Measurements from ENCODE around the gene RAP1GAP2. TPM values are rescaled to one million over a fixed set of nuclear protein-coding genes. Genes with fewer than 3 reads are reported as not detected.

Gene RAP1GAP2
- total RNA-seq, 1 experiment from 2014 or later: 72.8 TPM

DNA sequence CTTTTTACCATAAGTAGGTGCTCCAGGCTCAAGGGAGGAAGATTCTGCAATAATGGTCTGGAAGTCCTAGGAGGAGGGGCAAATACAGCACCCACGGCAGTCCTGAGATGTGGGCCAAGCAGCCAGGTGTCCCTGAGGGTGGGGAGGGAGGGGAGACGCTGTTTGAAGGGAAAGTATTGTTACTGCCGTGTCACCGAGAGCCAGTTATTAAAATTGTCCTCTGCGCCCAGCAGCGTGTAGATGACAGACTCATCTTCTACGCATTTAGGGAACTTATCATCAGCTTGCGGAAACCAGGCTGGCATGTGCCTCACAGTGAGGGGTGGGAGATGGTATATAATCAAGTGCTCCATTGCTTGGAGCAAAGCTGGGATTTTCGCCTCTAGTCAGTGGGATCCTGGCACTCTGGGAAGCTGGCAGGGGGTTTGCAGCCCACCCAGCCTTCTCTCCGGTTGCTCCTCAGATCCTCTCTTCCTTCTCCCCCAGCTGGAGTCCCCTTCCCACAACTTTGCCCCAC, 162.5 kb downstream of the RAP1GAP2 start:
- DNase-seq (ENCODE audit: low spot score) (no peak), ATAC-seq (no peak)
- Mint-ChIP-seq H3K4me1 (peaks cover 47% of the 10 kb centered on the region), H3K27ac (peak overlapping the region; percentile 82), H3K4me3 (no peak overlapping the region), H3K36me3 (no peaks in the 10 kb centered on the region), H3K27me3 (ENCODE audit: low read depth) (no peaks in the 10 kb centered on the region), H3K9me3 (no peaks in the 10 kb centered on the region)
- POLR2A ChIA-PET: no interaction called here
- TF ChIP-seq, protein P1, sequence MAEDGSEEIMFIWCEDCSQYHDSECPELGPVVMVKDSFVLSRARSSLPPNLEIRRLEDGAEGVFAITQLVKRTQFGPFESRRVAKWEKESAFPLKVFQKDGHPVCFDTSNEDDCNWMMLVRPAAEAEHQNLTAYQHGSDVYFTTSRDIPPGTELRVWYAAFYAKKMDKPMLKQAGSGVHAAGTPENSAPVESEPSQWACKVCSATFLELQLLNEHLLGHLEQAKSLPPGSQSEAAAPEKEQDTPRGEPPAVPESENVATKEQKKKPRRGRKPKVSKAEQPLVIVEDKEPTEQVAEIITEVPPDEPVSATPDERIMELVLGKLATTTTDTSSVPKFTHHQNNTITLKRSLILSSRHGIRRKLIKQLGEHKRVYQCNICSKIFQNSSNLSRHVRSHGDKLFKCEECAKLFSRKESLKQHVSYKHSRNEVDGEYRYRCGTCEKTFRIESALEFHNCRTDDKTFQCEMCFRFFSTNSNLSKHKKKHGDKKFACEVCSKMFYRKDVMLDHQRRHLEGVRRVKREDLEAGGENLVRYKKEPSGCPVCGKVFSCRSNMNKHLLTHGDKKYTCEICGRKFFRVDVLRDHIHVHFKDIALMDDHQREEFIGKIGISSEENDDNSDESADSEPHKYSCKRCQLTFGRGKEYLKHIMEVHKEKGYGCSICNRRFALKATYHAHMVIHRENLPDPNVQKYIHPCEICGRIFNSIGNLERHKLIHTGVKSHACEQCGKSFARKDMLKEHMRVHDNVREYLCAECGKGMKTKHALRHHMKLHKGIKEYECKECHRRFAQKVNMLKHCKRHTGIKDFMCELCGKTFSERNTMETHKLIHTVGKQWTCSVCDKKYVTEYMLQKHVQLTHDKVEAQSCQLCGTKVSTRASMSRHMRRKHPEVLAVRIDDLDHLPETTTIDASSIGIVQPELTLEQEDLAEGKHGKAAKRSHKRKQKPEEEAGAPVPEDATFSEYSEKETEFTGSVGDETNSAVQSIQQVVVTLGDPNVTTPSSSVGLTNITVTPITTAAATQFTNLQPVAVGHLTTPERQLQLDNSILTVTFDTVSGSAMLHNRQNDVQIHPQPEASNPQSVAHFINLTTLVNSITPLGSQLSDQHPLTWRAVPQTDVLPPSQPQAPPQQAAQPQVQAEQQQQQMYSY (CRISPR knock-in tag; IDR thresholded peaks at IDR 0.05): no peak
- TF ChIP-seq, protein P2, sequence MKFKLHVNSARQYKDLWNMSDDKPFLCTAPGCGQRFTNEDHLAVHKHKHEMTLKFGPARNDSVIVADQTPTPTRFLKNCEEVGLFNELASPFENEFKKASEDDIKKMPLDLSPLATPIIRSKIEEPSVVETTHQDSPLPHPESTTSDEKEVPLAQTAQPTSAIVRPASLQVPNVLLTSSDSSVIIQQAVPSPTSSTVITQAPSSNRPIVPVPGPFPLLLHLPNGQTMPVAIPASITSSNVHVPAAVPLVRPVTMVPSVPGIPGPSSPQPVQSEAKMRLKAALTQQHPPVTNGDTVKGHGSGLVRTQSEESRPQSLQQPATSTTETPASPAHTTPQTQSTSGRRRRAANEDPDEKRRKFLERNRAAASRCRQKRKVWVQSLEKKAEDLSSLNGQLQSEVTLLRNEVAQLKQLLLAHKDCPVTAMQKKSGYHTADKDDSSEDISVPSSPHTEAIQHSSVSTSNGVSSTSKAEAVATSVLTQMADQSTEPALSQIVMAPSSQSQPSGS (CRISPR knock-in tag; IDR thresholded peaks at IDR 0.05; ENCODE audit: borderline replicate concordance, low read depth): no peak
- TF ChIP-seq CBFB (CRISPR knock-in tag; IDR thresholded peaks at IDR 0.05; ENCODE audit: low read depth) (no peak), NFYB (CRISPR knock-in tag; conservative IDR thresholded peaks at IDR 0.05; ENCODE audit: low read depth) (no peak), TP53 (CRISPR knock-in tag; IDR thresholded peaks at IDR 0.05) (no peak), NR1H2 (CRISPR knock-in tag; IDR thresholded peaks at IDR 0.05) (no peak), SP1 (CRISPR knock-in tag; conservative IDR thresholded peaks at IDR 0.05) (no peak)
- TF ChIP-seq, protein P3, sequence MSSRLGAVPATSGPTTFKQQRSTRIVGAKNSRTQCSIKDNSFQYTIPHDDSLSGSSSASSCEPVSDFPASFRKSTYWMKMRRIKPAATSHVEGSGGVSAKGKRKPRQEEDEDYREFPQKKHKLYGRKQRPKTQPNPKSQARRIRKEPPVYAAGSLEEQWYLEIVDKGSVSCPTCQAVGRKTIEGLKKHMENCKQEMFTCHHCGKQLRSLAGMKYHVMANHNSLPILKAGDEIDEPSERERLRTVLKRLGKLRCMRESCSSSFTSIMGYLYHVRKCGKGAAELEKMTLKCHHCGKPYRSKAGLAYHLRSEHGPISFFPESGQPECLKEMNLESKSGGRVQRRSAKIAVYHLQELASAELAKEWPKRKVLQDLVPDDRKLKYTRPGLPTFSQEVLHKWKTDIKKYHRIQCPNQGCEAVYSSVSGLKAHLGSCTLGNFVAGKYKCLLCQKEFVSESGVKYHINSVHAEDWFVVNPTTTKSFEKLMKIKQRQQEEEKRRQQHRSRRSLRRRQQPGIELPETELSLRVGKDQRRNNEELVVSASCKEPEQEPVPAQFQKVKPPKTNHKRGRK (CRISPR knock-in tag; IDR thresholded peaks at IDR 0.05; ENCODE audit: borderline replicate concordance): no peak
- TF ChIP-seq, protein P4, sequence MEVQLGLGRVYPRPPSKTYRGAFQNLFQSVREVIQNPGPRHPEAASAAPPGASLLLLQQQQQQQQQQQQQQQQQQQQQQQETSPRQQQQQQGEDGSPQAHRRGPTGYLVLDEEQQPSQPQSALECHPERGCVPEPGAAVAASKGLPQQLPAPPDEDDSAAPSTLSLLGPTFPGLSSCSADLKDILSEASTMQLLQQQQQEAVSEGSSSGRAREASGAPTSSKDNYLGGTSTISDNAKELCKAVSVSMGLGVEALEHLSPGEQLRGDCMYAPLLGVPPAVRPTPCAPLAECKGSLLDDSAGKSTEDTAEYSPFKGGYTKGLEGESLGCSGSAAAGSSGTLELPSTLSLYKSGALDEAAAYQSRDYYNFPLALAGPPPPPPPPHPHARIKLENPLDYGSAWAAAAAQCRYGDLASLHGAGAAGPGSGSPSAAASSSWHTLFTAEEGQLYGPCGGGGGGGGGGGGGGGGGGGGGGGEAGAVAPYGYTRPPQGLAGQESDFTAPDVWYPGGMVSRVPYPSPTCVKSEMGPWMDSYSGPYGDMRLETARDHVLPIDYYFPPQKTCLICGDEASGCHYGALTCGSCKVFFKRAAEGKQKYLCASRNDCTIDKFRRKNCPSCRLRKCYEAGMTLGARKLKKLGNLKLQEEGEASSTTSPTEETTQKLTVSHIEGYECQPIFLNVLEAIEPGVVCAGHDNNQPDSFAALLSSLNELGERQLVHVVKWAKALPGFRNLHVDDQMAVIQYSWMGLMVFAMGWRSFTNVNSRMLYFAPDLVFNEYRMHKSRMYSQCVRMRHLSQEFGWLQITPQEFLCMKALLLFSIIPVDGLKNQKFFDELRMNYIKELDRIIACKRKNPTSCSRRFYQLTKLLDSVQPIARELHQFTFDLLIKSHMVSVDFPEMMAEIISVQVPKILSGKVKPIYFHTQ (CRISPR knock-in tag; IDR thresholded peaks at IDR 0.05): no peak
- TF ChIP-seq, protein P5, sequence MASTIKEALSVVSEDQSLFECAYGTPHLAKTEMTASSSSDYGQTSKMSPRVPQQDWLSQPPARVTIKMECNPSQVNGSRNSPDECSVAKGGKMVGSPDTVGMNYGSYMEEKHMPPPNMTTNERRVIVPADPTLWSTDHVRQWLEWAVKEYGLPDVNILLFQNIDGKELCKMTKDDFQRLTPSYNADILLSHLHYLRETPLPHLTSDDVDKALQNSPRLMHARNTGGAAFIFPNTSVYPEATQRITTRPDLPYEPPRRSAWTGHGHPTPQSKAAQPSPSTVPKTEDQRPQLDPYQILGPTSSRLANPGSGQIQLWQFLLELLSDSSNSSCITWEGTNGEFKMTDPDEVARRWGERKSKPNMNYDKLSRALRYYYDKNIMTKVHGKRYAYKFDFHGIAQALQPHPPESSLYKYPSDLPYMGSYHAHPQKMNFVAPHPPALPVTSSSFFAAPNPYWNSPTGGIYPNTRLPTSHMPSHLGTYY (CRISPR knock-in tag; IDR thresholded peaks at IDR 0.05): no peak
- CTCF ChIA-PET: interaction anchor here (0.9 kb wide), 1 partner anchor 110 kb away, joined by 3 read pairs; no protein-coding TSS in a partner anchor

DNA sequence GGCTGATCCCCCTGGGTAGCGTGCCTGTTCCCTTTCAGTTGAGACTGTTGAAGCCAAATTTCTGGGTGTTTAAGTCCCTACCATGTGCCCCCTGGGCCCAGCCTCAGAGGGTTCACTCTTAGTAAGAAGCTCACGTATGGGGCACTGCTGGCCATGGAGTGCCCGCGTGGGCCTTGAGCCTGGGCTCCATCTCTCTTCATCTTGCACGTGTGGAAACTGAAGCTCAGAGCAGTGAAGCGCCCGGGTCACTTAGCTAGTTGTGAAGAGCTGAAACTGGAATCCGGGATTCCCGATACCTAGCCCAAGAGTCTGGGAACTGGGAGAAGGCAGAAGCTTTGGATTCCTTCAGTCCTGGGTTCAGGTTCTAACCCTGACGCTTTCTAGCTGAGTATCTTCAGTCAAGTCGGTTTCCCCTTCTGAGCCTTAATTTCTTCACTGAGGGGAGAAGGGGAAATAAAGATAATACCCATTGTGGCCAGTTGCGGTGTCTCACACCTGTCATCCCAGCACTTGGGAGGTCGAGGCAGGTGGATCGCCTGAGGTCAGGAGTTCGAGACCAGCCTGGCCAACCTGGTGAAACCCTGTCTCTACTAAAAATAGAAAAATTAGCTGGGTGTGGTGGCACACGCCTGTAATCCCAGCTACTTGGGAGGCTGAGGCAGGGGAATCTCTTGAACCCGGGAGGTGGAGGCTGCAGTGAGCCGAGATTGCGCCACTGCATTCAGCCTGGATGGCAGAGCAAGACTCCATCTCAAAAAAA, 163.3 kb downstream of the RAP1GAP2 start:
- ATAC-seq (no peak), DNase-seq (ENCODE audit: low spot score) (no peak)
- ChIA-PET POLR2A (no interaction called here), CTCF (no interaction called here)
- Mint-ChIP-seq H3K27me3 (ENCODE audit: low read depth) (no peaks in the 10 kb centered on the region), H3K4me1 (peaks cover 47% of the 10 kb centered on the region), H3K27ac (peak overlapping the region; percentile 82), H3K4me3 (no peak overlapping the region), H3K9me3 (no peaks in the 10 kb centered on the region), H3K36me3 (no peaks in the 10 kb centered on the region)
- TF ChIP-seq, protein P6, sequence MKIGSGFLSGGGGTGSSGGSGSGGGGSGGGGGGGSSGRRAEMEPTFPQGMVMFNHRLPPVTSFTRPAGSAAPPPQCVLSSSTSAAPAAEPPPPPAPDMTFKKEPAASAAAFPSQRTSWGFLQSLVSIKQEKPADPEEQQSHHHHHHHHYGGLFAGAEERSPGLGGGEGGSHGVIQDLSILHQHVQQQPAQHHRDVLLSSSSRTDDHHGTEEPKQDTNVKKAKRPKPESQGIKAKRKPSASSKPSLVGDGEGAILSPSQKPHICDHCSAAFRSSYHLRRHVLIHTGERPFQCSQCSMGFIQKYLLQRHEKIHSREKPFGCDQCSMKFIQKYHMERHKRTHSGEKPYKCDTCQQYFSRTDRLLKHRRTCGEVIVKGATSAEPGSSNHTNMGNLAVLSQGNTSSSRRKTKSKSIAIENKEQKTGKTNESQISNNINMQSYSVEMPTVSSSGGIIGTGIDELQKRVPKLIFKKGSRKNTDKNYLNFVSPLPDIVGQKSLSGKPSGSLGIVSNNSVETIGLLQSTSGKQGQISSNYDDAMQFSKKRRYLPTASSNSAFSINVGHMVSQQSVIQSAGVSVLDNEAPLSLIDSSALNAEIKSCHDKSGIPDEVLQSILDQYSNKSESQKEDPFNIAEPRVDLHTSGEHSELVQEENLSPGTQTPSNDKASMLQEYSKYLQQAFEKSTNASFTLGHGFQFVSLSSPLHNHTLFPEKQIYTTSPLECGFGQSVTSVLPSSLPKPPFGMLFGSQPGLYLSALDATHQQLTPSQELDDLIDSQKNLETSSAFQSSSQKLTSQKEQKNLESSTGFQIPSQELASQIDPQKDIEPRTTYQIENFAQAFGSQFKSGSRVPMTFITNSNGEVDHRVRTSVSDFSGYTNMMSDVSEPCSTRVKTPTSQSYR (CRISPR knock-in tag; IDR thresholded peaks at IDR 0.05): no peak
- TF ChIP-seq CBFB (CRISPR knock-in tag; IDR thresholded peaks at IDR 0.05; ENCODE audit: low read depth) (no peak), OVOL2 (CRISPR knock-in tag; IDR thresholded peaks at IDR 0.05; ENCODE audit: borderline replicate concordance) (no peak), ZNF416 (CRISPR knock-in tag; IDR thresholded peaks at IDR 0.05) (no peak), SP1 (CRISPR knock-in tag; conservative IDR thresholded peaks at IDR 0.05) (no peak), ELF4 (CRISPR knock-in tag; IDR thresholded peaks at IDR 0.05; ENCODE audit: low read depth) (no peak)
- TF ChIP-seq, protein P7, sequence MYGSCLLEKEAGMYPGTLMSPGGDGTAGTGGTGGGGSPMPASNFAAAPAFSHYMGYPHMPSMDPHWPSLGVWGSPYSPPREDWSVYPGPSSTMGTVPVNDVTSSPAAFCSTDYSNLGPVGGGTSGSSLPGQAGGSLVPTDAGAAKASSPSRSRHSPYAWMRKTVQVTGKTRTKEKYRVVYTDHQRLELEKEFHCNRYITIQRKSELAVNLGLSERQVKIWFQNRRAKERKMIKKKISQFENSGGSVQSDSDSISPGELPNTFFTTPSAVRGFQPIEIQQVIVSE (CRISPR knock-in tag; IDR thresholded peaks at IDR 0.05; ENCODE audit: borderline replicate concordance): no peak
- TF ChIP-seq, protein P8, sequence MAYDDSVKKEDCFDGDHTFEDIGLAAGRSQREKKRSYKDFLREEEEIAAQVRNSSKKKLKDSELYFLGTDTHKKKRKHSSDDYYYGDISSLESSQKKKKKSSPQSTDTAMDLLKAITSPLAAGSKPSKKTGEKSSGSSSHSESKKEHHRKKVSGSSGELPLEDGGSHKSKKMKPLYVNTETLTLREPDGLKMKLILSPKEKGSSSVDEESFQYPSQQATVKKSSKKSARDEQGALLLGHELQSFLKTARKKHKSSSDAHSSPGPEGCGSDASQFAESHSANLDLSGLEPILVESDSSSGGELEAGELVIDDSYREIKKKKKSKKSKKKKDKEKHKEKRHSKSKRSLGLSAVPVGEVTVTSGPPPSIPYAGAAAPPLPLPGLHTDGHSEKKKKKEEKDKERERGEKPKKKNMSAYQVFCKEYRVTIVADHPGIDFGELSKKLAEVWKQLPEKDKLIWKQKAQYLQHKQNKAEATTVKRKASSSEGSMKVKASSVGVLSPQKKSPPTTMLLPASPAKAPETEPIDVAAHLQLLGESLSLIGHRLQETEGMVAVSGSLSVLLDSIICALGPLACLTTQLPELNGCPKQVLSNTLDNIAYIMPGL (CRISPR knock-in tag; IDR thresholded peaks at IDR 0.05): no peak
